GM12872 (cell line): ENCODE results near the gene CABP4.

Experiments used
- TF ChIP-seq, protein P1 (sequence below): IDR thresholded peaks from 3 replicates; pipeline ENCODE4 v1.5.1; 2011; ENCODE audit warnings: low read depth, mild to moderate bottlenecking, low read length, moderate library complexity; ENCODE audit not compliant: insufficient read depth

Gene CABP4

DNA sequence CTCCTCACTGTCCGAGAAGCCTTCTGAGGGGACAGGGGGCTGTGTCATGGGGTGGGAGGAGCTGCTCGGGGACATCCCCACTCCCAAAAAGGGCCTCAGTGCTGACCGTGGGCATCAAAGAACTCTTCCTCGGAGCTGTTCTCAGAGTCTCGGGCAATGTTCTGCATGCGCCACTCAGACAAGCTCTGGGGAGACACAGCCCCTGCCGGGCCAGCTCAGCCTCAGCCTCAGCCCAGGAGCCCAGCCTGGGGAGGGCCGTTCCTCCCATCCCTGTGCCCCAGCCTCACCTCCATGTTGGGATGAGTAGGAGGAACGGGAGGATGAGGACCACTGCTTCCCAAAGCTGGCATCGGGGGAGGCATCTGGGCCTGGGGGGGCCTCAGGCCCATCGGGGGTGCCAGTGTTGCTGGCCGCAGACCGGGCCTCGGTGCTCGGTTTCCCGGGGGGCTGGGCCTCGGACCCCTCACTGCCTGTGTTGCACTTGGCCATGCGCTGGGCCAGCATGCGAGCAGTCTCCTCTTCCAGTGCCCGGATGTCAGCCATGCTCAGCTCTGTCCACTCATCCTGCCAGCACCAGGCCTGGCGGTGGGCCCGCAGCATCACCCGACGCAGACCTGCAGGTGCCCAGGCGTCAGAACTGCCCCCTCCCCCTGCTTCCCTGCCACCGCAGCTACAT lies 44.8 kb downstream of the CABP4 start:
- TF ChIP-seq, protein P1, sequence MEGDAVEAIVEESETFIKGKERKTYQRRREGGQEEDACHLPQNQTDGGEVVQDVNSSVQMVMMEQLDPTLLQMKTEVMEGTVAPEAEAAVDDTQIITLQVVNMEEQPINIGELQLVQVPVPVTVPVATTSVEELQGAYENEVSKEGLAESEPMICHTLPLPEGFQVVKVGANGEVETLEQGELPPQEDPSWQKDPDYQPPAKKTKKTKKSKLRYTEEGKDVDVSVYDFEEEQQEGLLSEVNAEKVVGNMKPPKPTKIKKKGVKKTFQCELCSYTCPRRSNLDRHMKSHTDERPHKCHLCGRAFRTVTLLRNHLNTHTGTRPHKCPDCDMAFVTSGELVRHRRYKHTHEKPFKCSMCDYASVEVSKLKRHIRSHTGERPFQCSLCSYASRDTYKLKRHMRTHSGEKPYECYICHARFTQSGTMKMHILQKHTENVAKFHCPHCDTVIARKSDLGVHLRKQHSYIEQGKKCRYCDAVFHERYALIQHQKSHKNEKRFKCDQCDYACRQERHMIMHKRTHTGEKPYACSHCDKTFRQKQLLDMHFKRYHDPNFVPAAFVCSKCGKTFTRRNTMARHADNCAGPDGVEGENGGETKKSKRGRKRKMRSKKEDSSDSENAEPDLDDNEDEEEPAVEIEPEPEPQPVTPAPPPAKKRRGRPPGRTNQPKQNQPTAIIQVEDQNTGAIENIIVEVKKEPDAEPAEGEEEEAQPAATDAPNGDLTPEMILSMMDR: no peak

DNA sequence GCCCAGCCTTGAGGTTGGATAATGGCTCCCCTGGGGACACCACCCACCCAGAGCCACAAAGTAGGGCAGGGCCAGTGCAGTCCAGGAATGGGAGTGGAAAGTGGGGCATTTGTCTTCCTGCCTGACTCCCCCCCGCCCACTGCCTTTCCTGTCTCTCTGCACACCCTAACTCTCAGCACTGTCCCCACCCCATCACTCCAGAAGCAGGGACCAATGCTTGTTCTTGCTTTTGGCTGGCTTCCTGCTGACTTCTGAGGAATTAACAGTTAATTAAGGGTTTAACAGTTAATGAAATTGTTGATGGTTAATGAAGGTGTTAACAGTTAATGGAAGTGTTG lies 45.3 kb downstream of the CABP4 start:
- TF ChIP-seq, protein P1: no peak

DNA sequence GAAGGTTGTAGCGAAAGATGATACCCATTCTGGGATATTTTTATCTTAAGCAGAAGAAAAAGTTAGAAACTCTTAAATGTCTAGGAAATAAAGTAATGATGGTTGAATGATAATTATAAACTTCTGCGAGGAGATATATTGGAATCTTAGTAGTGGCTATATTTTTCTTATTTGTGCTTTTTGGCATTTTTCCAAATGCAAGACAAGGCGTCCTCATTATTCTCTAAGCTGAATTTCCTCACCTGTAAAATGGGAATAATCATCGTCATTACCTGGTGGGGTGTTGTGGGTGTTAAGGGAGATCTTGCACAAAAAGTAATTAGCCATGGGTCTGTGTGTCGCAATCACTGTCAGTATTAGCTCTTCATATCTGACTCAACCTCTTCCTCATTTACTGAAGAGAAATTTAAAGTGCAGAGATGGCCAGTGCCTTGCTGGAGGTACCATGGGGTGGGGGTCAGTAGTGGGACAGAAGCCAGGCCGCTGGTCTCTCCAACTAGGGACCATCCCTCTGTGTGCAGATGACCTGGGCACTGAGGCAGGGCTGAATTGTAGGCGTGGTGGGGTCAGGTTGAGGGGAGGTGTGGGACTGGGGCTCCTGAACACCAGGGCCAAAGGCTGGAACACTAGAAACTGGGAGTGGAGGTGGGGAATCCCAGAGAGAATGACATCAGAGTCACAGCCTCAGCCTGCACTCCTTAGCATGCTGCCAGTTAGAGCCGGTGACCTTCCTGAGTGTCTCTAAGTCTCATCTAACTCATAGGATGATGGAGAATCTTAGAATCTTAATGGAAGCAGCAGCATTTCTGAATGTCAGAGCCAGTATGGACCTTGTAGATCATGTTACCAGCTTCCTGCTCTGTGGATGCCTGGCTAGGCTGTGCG lies 45.9 kb downstream of the CABP4 start:
- TF ChIP-seq, protein P1: no peak

DNA sequence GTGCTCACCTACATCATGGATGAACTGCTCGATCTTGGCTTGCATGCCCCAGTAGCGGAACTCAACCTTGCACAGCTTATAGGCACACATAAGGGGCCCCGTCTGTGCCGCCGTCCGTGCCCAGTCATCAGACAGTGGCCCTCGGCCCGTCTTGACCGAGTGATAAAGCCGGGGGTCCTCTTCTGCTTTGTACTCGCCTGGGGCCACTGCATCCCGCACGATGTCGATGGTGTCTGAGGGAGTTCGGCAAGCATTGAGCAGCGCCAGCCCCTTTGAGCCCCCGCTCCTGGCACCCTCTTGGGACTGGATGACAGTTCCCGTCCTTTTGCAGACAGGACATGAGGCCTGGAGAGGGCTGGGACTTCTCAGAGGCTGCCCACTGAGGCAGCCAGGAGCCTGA lies 46.7 kb downstream of the CABP4 start:
- TF ChIP-seq, protein P1: no peak

DNA sequence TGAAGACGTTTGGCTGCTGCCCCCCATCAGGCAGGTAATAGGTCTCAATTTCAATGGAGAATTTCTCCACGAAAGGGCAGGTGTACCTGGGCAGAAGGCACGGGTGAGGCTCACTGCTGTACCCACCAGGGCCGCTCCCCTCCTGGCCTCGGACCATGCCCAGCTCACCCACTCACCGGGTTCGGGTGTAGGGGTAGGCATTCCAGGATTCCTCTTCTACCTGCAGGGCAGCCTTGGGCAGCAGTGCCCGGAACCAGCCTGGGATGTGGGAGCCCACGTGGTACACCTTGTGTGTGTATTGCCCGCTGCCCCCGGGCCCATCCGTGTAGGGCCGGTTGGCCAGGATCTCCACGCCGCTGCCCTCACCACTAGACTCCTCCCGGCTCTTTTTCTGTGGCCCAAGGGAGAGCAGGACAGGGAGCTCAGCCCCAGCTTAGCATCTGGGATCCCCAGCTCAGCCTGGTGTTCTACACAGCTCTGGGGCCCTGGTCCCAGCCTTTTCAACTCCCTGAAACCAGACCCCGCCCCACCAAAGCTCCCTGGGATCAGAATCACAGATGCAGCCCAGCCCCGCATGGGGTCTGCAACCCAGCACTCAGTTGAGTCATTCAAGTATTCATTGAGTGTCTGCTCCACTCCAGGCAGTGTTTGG lies 47.3 kb downstream of the CABP4 start:
- TF ChIP-seq, protein P1: no peak

DNA sequence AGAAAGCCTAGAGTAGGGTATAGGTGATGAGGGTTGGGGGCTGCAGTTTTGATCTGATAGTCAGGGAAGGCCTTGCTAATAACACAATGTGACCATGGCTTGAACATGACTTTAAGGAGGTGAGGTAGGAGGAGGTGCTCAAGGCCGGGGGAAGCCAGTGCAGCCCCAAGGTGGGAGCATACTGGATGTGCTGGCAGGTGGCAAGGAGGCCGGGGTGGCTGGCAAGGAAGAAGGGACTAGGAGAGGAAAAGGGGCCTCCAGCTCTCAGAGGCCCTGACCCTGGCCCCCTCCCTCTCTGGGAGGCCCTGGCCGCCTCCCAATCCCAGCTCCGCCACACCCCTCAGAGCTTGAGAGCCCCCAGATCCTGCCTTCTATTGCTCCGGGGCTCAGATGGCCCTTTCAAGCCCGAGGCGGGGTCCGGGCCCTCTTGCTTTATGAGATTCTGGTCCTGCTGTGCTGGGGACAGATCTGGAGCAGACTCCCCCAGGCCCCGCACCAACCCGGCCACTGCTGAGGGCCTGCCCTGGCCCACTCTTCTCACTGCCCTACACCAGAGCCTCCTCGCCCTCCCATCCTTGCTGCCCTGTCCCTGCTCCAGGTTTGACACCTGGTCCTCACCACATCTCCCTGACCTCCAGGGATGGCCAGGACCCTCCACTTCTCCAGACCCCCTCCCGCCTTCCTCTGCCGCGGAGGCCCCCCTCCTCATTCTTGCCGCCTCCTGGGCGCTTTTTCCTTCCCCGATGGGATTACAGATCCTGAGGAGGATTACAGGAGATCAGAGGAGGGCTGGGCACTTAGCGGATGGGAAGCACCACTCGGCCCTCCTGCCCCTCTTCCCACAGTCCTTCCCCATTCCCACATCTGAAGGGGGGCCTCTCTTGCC lies 48.2 kb downstream of the CABP4 start:
- TF ChIP-seq, protein P1: no peak
